HepG2 (cell line): ENCODE results near the gene NPHS1. TPM values are rescaled to one million over a fixed set of nuclear protein-coding genes. Genes with fewer than 3 reads are reported as not detected.

ENCODE experiments used
- BCL6 ChIP-seq: IDR thresholded peaks from 2 replicates; pipeline ENCODE4 v1.6.1; 2016; ENCODE audit warnings: missing genetic modification reagents, missing compliant biosample characterization
- BRD4 ChIP-seq: sonication (generic); formaldehyde crosslinking; IDR thresholded peaks from 2 replicates; pipeline ENCODE4 v1.4.0; 2020; ENCODE audit warnings: missing genetic modification reagents
- CBX5 ChIP-seq: sonication (generic); formaldehyde crosslinking; IDR thresholded peaks from 2 replicates; pipeline ENCODE4 v1.4.0; 2020; ENCODE audit warnings: missing genetic modification reagents, borderline replicate concordance
- CHD2 ChIP-seq: IDR thresholded peaks from 2 replicates; pipeline ENCODE4 v1.6.1; 2011; ENCODE audit warnings: low read depth, low read length, improper control_type of control experiment
- CREM ChIP-seq, 2 experiments: sonication (generic) in 1 of 2; formaldehyde crosslinking in 1 of 2; IDR thresholded peaks; 2 replicates each; pipeline versions ENCODE4 v1.4.0 to v1.6.1; 2016 to 2020; ENCODE audit warnings: antibody characterized with exemption in 1 of 2, mild to moderate bottlenecking in 1 of 2, missing genetic modification reagents in 1 of 2
- DMAP1 ChIP-seq: IDR thresholded peaks from 2 replicates; pipeline ENCODE4 v1.6.1; 2016
- EEA1 ChIP-seq: sonication (generic); formaldehyde crosslinking; IDR thresholded peaks from 2 replicates; pipeline ENCODE4 v1.5.1; 2020; ENCODE audit warnings: mild to moderate bottlenecking, missing genetic modification reagents, borderline replicate concordance
- NCOA5 ChIP-seq: sonication (generic); formaldehyde crosslinking; IDR thresholded peaks from 2 replicates; pipeline ENCODE4 v1.4.0; 2020; ENCODE audit warnings: missing genetic modification reagents
- NR2F2 ChIP-seq: IDR thresholded peaks from 2 replicates; pipeline ENCODE4 v1.6.1; 2012; ENCODE audit warnings: low read depth, inconsistent platforms, borderline replicate concordance
- ONECUT2 ChIP-seq: sonication (generic); formaldehyde crosslinking; IDR thresholded peaks from 2 replicates; pipeline ENCODE4 v1.4.0; 2020; ENCODE audit warnings: missing genetic modification reagents
- POGZ ChIP-seq: sonication (generic); formaldehyde crosslinking; IDR thresholded peaks from 2 replicates; pipeline ENCODE4 v1.4.0; 2020; ENCODE audit warnings: mild to moderate bottlenecking, missing genetic modification reagents
- RXRA ChIP-seq: sonication (generic); formaldehyde crosslinking; IDR thresholded peaks from 2 replicates; pipeline ENCODE4 v1.5.1; 2020; ENCODE audit warnings: missing genetic modification reagents
- SNRNP70 ChIP-seq: fragments of 200-400 bp; formaldehyde crosslinking; IDR thresholded peaks from 2 replicates; pipeline ENCODE4 v1.6.1; 2017; ENCODE audit warnings: mild to moderate bottlenecking, low read depth, low read length, moderate library complexity
- SP2 ChIP-seq: sonication (generic); formaldehyde crosslinking; IDR thresholded peaks from 2 replicates; pipeline ENCODE4 v1.5.1; 2020; ENCODE audit warnings: mild to moderate bottlenecking, missing genetic modification reagents
- SPEN ChIP-seq: sonication (generic); formaldehyde crosslinking; IDR thresholded peaks from 2 replicates; pipeline ENCODE4 v1.5.1; 2020; ENCODE audit warnings: low read depth, mild to moderate bottlenecking, missing genetic modification reagents
- SUZ12 ChIP-seq: fragments of 150-350 bp; IDR thresholded peaks from 2 replicates; pipeline ENCODE4 v1.6.1; 2014; ENCODE audit warnings: low read depth, low read length
- ZBTB7B ChIP-seq: sonication (generic); formaldehyde crosslinking; IDR thresholded peaks from 2 replicates; pipeline ENCODE4 v1.4.0; 2020; ENCODE audit warnings: missing genetic modification reagents
- ZC3H13 ChIP-seq: sonication (generic); formaldehyde crosslinking; IDR thresholded peaks from 2 replicates; pipeline ENCODE4 v1.8.1; 2023; ENCODE audit warnings: mild to moderate bottlenecking, missing genetic modification reagents, moderate library complexity
- ZNF180 ChIP-seq: sonication (generic); formaldehyde crosslinking; IDR thresholded peaks from 2 replicates; pipeline ENCODE4 v1.4.0; 2020; ENCODE audit warnings: low read depth, missing genetic modification reagents, borderline replicate concordance
- ZNF331 ChIP-seq: sonication (generic); formaldehyde crosslinking; IDR thresholded peaks from 2 replicates; pipeline ENCODE4 v1.4.0; 2020; ENCODE audit warnings: missing genetic modification reagents
- ZNF615 ChIP-seq: sonication (generic); formaldehyde crosslinking; IDR thresholded peaks from 2 replicates; pipeline ENCODE4 v1.5.0; 2020; ENCODE audit warnings: mild to moderate bottlenecking, missing genetic modification reagents, borderline replicate concordance
- ZNF652 ChIP-seq: IDR thresholded peaks from 2 replicates; pipeline ENCODE4 v1.6.1; 2016; ENCODE audit warnings: low read depth, borderline replicate concordance
- ZNF713 ChIP-seq: sonication (generic); formaldehyde crosslinking; IDR thresholded peaks from 2 replicates; pipeline ENCODE4 v1.4.0; 2020; ENCODE audit warnings: mild to moderate bottlenecking, missing genetic modification reagents
- ZNF879 ChIP-seq: sonication (generic); formaldehyde crosslinking; IDR thresholded peaks from 2 replicates; pipeline ENCODE4 v1.8.1; 2023; ENCODE audit warnings: missing genetic modification reagents
- polyA plus RNA-seq, 8 experiments: library from polyadenylated mRNA; depleted of rRNA in 3 of 8; stranded (reverse) in 7 of 8; unstranded in 1 of 8; fragments of >200 nt; fragmentation: Illumina TruSeq in 4 of 8; extraction: Trizol in 4 of 8; gene quantifications; 2 replicates each; pipeline versions ENCODE4 v1.2.1 to v1.2.3, GENCODE V29; 2011 to 2016; ENCODE audit warnings: low read depth in 4 of 8, missing spikeins in 1 of 8, mixed read lengths in 1 of 8; ENCODE audit not compliant: insufficient read depth in 1 of 8
- total RNA-seq, 5 experiments: library from RNA; depleted of rRNA; stranded (reverse); fragments of >200 nt; fragmentation: Illumina TruSeq; extraction: Trizol; gene quantifications; 2 replicates each; pipeline ENCODE4 v1.2.3, GENCODE V29; 2016; ENCODE audit warnings: low read depth in 1 of 5
- TF ChIP-seq, protein P1 (sequence below): IDR thresholded peaks from 2 replicates; pipeline ENCODE4 v1.6.1; 2016; ENCODE audit warnings: missing compliant biosample characterization, missing genetic modification reagents, borderline replicate concordance
- TF ChIP-seq, protein P2 (sequence below): sonication (generic); formaldehyde crosslinking; IDR thresholded peaks from 2 replicates; pipeline ENCODE4 v1.5.0; 2020; ENCODE audit warnings: mild to moderate bottlenecking, missing genetic modification reagents, moderate library complexity
- TF ChIP-seq, protein P3 (sequence below): sonication (generic); formaldehyde crosslinking; IDR thresholded peaks from 2 replicates; pipeline ENCODE4 v1.9.0; 2021; ENCODE audit warnings: missing genetic modification reagents, mild to moderate bottlenecking, borderline replicate concordance
- TF ChIP-seq, protein P4 (sequence below): IDR thresholded peaks from 2 replicates; pipeline ENCODE4 v1.6.1; 2016

NPHS1 gene
- total and polyA plus RNA-seq, 2 of the 13 experiments (the other 11 are each of a cell fraction or from before 2014, with no cell fraction given): not detected

DNA sequence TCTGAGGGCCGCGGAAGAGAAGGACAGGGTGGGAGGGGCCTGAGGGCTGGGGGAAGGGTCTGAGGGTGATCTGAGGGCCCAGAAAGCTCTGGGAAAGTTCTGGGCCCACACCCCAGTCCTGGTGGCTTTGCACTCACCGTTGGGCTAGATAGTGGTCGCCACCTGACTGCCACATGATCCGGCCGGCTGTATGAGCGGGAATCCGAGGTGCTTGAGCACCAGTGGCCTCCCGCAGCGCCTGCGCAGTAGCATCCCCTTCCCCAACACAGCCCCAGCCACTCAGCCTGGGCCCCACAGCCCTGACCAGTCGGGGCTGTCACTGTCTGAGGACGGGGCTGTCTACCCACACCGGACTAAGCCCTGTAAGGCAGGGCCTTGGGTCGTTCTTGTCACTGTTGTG lies 54.6 kb downstream of the NPHS1 start (continued):
- TF ChIP-seq, protein P1, sequence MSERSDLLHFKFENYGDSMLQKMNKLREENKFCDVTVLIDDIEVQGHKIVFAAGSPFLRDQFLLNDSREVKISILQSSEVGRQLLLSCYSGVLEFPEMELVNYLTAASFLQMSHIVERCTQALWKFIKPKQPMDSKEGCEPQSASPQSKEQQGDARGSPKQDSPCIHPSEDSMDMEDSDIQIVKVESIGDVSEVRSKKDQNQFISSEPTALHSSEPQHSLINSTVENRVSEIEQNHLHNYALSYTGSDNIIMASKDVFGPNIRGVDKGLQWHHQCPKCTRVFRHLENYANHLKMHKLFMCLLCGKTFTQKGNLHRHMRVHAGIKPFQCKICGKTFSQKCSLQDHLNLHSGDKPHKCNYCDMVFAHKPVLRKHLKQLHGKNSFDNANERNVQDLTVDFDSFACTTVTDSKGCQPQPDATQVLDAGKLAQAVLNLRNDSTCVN: 0 out of 2 replicates have a peak, but pooled peaks have one; percentile 47
- no peak for TF ChIP-seq ZNF713
- TF ChIP-seq ZNF652: no peak
- TF ChIP-seq ZNF331: 0 out of 2 replicates have a peak, but pooled peaks have one; percentile 25
- TF ChIP-seq CREM (IDR thresholded peaks at IDR 0.05): no peak
- no peak for TF ChIP-seq CREM (CRISPR knock-in tag; IDR thresholded peaks at IDR 0.05)
- TF ChIP-seq CHD2: no peak
- no peak for TF ChIP-seq ZNF879 (CRISPR knock-in tag)
- TF ChIP-seq BRD4 (CRISPR knock-in tag): no peak
- TF ChIP-seq ZBTB7B: no peak
- no peak for TF ChIP-seq NR2F2
- TF ChIP-seq ZNF615 (CRISPR knock-in tag): no peak
- TF ChIP-seq SP2 (CRISPR knock-in tag): no peak
- no peak for TF ChIP-seq DMAP1 (CRISPR knock-in tag)
- TF ChIP-seq ZC3H13 (CRISPR knock-in tag): no peak
- TF ChIP-seq, protein P2, sequence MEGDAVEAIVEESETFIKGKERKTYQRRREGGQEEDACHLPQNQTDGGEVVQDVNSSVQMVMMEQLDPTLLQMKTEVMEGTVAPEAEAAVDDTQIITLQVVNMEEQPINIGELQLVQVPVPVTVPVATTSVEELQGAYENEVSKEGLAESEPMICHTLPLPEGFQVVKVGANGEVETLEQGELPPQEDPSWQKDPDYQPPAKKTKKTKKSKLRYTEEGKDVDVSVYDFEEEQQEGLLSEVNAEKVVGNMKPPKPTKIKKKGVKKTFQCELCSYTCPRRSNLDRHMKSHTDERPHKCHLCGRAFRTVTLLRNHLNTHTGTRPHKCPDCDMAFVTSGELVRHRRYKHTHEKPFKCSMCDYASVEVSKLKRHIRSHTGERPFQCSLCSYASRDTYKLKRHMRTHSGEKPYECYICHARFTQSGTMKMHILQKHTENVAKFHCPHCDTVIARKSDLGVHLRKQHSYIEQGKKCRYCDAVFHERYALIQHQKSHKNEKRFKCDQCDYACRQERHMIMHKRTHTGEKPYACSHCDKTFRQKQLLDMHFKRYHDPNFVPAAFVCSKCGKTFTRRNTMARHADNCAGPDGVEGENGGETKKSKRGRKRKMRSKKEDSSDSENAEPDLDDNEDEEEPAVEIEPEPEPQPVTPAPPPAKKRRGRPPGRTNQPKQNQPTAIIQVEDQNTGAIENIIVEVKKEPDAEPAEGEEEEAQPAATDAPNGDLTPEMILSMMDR (CRISPR knock-in tag): peak; percentile 10; the same call in 1 of the 2 replicates
- TF ChIP-seq ZNF180: no peak
- TF ChIP-seq SPEN (CRISPR knock-in tag): peak; percentile 52; the same call in 1 of the 2 replicates
- TF ChIP-seq RXRA (CRISPR knock-in tag): no peak
- TF ChIP-seq POGZ: no peak
- TF ChIP-seq SNRNP70: no peak
- no peak for TF ChIP-seq BCL6 (CRISPR knock-in tag)
- no peak for TF ChIP-seq SUZ12
- TF ChIP-seq EEA1 (CRISPR knock-in tag): 0 out of 2 replicates have a peak, but pooled peaks have one; percentile 43
- TF ChIP-seq, protein P3, sequence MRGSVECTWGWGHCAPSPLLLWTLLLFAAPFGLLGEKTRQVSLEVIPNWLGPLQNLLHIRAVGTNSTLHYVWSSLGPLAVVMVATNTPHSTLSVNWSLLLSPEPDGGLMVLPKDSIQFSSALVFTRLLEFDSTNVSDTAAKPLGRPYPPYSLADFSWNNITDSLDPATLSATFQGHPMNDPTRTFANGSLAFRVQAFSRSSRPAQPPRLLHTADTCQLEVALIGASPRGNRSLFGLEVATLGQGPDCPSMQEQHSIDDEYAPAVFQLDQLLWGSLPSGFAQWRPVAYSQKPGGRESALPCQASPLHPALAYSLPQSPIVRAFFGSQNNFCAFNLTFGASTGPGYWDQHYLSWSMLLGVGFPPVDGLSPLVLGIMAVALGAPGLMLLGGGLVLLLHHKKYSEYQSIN (CRISPR knock-in tag): no peak
- TF ChIP-seq, protein P4, sequence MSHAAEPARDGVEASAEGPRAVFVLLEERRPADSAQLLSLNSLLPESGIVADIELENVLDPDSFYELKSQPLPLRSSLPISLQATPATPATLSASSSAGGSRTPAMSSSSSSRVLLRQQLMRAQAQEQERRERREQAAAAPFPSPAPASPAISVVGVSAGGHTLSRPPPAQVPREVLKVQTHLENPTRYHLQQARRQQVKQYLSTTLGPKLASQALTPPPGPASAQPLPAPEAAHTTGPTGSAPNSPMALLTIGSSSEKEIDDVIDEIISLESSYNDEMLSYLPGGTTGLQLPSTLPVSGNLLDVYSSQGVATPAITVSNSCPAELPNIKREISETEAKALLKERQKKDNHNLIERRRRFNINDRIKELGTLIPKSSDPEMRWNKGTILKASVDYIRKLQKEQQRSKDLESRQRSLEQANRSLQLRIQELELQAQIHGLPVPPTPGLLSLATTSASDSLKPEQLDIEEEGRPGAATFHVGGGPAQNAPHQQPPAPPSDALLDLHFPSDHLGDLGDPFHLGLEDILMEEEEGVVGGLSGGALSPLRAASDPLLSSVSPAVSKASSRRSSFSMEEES (CRISPR knock-in tag): 0 out of 2 replicates have a peak, but pooled peaks have one; percentile 33
- TF ChIP-seq CBX5: no peak
- TF ChIP-seq NCOA5 (CRISPR knock-in tag): no peak
- no peak for TF ChIP-seq ONECUT2 (CRISPR knock-in tag)
